ENCODE measurements around the gene LRRIQ1.

The LRRIQ1 gene

GRCh38 chr12:85281636-85282312 is 245.6 kb downstream of the LRRIQ1 start:
- H3K27ac ChIP-seq, result no peak overlapping the region
- no peak for TF ChIP-seq CTCF (conservative IDR thresholded peaks at IDR 0.05)
- no peak for TF ChIP-seq ZFX (IDR thresholded peaks at IDR 0.05)

- TF ChIP-seq CTCF (conservative IDR thresholded peaks at IDR 0.05) (no peak), ZFX (IDR thresholded peaks at IDR 0.05) (no peak)
- no peak overlapping the region for H3K27ac ChIP-seq
Observed at GRCh38 chr12:85283560-85283959, 247.4 kb downstream of the LRRIQ1 start.
